NCI-H187 (cell line): ENCODE results near the gene MAP3K5.

Experiments
- DNase-seq, 2 experiments: peaks; one replicate each; lab custom pipeline; 2025; lab: John Stamatoyannopoulos, UW

The MAP3K5 gene

DNA sequence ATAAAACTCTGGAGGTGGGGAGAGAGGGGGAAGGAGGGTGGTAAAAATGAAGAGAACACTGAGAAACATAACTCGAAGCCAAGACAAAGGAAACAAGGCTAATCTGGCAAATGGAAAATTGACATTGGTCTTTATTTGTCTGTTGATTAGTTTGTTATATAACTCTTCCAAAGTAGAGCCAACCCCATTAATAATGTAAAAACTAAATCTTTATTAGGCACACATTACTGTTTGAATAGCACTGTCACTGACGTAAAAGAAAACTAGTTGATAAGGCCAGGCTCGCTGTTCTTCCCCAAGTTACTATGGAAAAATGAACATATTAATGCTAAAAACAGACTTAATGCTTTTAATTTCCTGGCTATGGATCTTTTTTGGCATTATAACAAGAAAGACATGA lies 110.0 kb downstream of the MAP3K5 start:
- DNase-seq = no peak

DNA sequence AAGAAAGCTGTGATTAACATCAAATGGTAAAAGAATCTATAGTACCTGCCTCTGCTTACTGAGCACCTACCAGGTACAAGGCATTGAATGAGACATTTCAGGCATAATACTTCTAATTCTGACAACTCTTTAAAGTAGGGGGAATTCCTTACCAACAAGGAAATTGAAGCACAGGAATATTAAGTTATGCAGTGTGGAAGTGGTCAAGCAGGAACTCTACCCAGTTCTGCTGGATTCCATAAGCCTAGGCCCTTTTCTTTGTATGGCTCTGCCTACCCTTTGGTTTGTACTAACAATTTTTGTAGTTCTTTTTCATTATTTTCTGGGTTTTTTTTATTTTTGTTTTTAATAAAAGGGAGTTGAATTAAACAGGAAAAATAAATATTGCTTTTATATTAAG lies 114.5 kb downstream of the MAP3K5 start:
- no peak for DNase-seq

- DNase-seq = no peak
Observed at GRCh38 chr6:136677344-136677743, 114.9 kb downstream of the MAP3K5 start.

DNA sequence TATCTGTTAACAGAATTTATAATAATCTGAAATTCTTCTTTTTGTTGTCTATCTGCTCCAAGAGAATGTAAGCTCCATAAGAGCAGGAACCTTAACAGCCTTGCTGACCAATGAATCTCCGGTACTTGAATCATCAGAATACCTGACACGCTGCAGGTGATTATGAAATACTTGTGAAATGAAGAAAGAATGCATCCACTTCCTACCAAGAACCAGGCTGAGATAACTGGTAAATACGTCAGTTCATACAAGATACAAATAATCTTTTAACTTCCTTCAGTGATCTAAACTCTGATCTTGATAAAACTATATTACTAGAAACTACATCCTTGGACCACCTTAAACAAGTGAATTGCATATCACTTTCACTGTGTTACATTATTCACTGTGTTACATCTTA lies 116.2 kb downstream of the MAP3K5 start:
- DNase-seq = no peak

- no peak for DNase-seq
Observed at GRCh38 chr6:136673571-136673970, 118.7 kb downstream of the MAP3K5 start.

DNA sequence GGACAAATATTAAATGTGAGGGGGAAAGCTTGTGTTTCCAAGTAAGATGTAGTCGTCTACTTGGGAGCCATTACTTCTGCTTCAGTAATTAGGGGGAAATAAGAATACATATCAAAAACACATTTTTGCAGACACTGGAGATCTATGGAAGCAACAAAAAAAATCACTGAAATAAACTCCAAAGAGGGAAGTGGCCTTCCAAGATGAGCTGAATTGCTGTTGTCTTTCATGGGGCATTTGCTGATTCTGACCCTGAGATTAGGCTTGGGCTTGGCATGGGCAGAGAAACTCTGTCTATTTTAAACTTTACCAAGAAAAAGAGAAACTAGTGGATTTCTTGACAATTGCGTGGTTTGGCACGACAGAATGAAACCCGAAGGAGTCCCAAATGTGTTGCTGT lies 120.1 kb downstream of the MAP3K5 start:
- no peak for DNase-seq

DNA sequence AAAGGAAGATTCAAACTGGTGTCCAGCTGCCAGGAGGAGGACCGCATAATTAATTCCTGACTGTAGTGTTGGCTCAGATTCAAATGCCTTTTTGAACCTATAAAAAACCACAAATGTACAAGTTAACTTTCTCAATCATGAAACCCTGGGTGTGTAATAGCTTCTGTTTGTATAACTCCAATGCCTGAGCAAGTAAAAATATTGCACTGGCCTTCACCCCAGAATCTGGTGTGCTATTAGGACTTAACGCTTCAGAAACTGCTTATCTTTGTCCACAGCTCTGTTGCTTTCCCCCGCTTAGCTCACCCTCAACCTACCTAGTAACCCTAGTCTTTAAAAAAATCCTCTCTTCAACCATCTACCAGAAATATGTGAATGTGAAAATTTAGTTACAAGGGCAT lies 123.0 kb downstream of the MAP3K5 start:
- DNase-seq = no peak

DNA sequence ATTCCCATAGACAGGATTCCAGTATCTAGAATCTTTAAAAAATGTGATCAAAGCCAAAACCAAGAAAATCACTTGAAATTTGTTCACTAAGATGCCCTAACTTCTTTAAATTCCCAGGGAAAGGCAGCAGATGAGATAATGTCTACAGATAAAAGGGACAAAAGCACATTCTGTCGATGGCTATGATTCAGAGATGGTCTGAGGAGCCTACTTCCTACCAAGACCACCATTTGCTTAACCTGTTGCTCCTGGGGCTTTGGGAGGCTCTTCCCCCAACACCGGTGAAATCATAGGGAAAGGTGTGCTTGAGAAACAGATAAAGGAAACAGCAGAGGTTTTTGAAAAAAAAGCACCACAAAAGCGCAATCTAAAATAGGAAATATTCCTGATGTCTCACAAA lies 123.7 kb downstream of the MAP3K5 start:
- no peak for DNase-seq

- DNase-seq = no peak
Observed at GRCh38 chr6:136666041-136666440, 126.2 kb downstream of the MAP3K5 start.

DNA sequence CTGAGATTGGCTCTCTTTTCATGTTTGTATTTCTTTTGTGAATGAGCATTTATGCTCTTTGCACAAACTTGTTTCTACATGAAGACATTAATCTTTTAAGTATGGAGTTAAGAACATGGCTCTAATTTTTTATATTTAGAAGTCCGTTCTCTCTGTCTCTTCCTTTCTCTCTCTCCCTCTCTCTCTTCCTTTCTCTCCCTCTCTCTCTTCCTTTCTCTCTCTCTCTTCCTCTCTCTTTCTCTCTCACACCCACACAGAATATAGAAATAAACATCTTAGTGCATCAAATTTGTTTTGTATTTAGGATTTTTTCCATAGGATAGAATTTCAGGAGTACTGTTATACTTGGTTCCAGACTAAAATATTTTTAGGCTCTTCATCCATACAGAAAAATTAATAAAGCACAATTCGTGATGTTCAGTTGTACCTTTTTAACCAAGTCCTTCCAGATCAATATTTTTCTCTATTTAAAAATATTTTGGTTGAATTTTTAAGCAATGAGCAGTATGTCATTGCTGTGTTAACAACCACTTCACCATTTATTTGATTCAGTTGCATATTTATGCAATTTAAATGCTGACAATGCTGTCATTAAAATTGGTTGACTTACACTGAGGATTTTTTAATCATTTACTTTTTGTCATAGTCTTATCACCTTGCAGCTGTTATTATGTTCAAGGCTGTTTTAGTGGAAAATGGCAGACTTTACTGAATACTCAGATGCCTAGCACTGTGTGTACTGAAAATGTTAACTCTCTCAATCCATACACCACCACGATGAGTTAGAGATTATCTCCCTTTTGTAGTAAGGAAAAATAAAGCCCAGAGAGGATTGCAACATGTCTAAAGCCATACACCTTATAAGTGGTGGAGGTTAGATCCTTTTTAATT lies 129.7 kb downstream of the MAP3K5 start:
- no peak for DNase-seq

DNA sequence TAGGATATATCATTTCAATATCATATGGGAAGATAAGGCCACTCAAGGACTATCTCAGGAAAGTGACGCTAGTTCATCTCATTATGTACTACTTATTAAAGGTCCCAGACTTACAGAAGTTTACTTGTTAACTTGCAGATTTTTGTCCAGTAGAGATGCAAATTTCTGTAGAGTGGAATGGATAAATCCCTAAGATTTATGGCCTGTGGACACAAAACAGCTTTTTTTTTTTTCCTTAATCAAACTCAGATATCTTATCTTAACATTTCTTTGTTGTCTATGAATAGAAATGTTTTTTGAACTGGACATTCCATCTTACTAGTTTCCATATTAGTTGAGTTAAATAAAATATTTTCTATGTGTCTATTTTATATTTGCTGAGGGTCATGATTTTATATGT lies 131.6 kb downstream of the MAP3K5 start:
- DNase-seq = no peak

- DNase-seq = no peak
Observed at GRCh38 chr6:136659991-136660499, 132.2 kb downstream of the MAP3K5 start.

DNA sequence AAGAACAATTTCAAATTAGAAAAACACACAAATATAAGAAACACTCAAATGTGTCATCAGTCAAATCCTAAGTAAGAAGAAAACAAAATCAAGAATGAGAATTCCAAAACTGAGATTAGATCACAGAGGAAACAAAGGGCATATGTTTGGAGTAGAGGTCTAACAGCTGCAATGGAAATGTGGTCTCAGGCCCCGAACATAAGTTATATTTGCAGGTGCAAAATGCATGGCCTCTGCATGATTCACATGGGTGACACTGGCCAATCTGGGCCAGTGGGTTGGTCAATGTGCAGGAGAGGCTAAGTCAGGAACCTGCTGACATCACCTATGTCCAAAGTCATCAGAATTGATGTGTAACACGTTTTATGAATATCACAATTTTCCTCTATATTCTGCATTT lies 133.6 kb downstream of the MAP3K5 start:
- no peak for DNase-seq

GRCh38 chr6:136657666-136658065 lies 134.6 kb downstream of the MAP3K5 start:
- DNase-seq = no peak

DNA sequence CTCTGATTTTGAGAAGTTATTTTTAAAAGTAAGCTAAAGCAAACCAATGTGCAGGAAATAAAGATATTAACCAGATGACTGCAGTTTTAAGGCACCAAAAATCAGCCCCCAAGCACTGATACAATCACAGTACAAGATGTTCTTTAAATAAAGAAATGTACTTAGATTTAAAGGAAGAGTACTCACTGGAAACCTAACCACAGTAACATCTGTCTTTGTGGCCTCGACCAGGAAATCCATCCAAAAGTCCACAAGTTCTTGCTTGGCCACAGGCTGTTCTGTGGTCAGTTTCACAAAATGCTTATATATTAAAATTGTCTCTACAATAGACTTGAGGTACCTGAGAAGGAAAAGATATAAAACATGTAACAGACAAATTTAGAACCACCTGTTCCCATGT lies 136.2 kb downstream of the MAP3K5 start:
- no peak for DNase-seq

DNA sequence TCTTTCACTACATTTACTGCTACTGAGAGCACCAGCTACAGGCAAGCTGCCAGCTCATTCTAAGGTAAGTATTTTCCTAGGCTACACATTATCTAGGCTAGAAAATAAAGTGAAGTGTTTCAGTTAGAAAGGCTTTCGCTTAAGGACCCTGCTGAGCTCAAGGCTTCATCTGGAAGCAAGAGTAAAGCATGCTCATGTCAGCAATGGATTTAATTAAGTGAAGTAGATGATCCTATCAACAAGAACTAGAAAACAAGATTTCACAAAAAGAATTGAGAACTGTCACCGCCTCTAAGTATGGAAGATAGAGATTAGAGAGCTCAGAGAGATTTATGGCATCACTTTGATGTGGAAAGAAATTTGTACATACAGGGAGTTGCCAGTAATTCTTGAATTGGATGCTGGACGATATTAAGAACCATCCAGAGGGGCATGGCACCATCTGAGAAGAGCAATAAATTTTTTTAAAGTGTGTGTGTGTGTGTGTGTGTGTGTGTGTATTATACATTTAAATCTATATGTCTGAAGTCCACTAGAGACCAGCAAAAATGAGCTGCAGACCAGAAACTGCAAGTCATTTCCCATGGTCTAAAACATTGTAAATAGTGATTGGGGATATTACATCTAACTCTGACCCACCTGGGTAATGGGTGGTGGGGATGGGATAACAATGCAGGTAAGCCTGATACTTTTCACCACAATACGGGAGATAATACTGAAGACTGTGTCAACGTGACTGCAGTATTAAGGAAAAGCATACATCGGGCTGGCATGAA lies 136.8 kb downstream of the MAP3K5 start:
- peak; percentile 15 to 17 for DNase-seq

DNA sequence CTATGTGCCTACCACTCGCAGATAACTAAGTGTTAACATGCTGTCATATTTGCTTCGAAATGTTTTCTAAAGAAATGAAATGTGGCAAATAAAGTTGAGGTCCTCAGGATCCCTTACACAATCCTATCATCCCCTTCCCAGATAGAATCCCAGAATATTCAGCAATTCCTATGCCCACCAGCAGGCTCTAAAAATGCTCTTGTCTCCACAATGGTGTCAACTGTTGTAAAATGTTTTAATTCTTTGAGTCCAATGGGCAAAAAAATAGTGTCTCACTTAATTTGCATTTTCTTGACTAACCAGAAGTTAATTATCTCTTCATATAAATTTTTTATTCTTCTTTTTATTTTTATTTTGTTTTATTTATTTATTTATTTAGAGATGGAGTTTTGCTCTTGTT lies 138.2 kb downstream of the MAP3K5 start:
- DNase-seq = no peak

GRCh38 chr6:136652656-136653055 lies 139.6 kb downstream of the MAP3K5 start:
- DNase-seq = no peak

GRCh38 chr6:136651982-136652381 lies 140.3 kb downstream of the MAP3K5 start:
- no peak for DNase-seq

DNA sequence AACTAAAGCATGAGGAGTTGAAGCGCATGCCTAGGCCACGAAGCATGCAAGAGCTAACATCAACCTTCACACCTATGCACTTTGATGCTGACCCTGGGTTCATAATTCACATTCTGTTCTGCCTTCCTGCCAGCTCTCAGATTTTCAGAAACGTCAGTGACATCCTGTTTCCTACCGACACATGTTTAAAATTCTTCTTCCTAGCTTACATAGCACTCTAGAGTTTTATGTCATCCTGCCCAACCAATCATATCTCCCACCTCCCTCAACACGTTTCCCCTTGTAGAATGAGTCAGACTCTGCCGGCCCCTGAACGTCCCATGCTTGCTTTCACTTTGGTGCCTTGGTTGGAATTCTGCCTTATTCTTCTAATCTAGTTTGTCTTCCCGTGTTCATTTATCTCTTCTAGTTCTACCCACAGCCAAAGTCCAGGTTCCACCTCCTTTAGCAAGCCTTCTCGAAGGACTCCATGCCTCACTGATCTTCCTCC lies 144.9 kb downstream of the MAP3K5 start:
- DNase-seq = no peak

- no peak for DNase-seq
Observed at GRCh38 chr6:136646377-136646776, 145.9 kb downstream of the MAP3K5 start.

GRCh38 chr6:136644597-136644952 lies 147.7 kb downstream of the MAP3K5 start:
- no peak for DNase-seq
